Neural cell (in vitro differentiated cells): ENCODE measurements around the gene GZMM. TPM values are rescaled to one million over a fixed set of nuclear protein-coding genes. Genes with fewer than 3 reads are reported as not detected.

Experiments
- H2AFZ ChIP-seq: fragments of 200-600, 300-800 bp; sonication (generic), shearing (Covaris generic); 2 replicates; pipeline ENCODE4 v1.6.0; 2014; ENCODE audit warnings: low read depth, mild to moderate bottlenecking, antibody characterized with exemption, low read length, moderate library complexity
- H3F3A ChIP-seq: fragments of 200-600 bp; shearing (Covaris generic); 2 replicates; pipeline ENCODE4 v1.6.1; 2016; ENCODE audit warnings: mild to moderate bottlenecking, moderate library complexity, mixed read lengths, antibody characterized with exemption, low read length; ENCODE audit not compliant: insufficient read depth, poor library complexity, severe bottlenecking
- H3K27ac ChIP-seq: fragments of 200-600, 300-800 bp; sonication (generic), shearing (Covaris generic); 2 replicates; pipeline ENCODE4 v1.5.1; 2014; ENCODE audit warnings: mild to moderate bottlenecking, low read length, moderate library complexity
- H3K27me3 ChIP-seq: fragments of 300-800, 200-600 bp; sonication (generic), shearing (Covaris generic); 2 replicates; pipeline ENCODE4 v1.6.0; 2014; ENCODE audit warnings: mild to moderate bottlenecking, low read depth, low read length, moderate library complexity; ENCODE audit not compliant: insufficient read depth
- H3K36me3 ChIP-seq: fragments of 300-800, 200-600 bp; sonication (generic), shearing (Covaris generic); 2 replicates; pipeline ENCODE4 v1.5.1; 2014; ENCODE audit warnings: mild to moderate bottlenecking, antibody characterized with exemption, low read length, moderate library complexity; ENCODE audit not compliant: insufficient read depth
- H3K4me2 ChIP-seq: fragments of 300-800, 200-600 bp; sonication (generic), shearing (Covaris generic); 2 replicates; pipeline ENCODE4 v1.6.0; 2014; ENCODE audit warnings: mild to moderate bottlenecking, low read length
- H3K4me3 ChIP-seq: fragments of 300-800, 200-600 bp; sonication (generic), shearing (Covaris generic); 2 replicates; pipeline ENCODE4 v1.5.1; 2014; ENCODE audit warnings: mild to moderate bottlenecking, low read length, moderate library complexity
- H3K79me2 ChIP-seq: fragments of 200-600 bp; shearing (Covaris generic); replicated peaks from 2 replicates; pipeline ENCODE4 v1.6.0; 2014; ENCODE audit warnings: mild to moderate bottlenecking, low read length, moderate library complexity; ENCODE audit not compliant: insufficient read depth
- H3K9ac ChIP-seq: fragments of 300-800, 200-600 bp; sonication (generic), shearing (Covaris generic); 2 replicates; pipeline ENCODE4 v1.6.1; 2016; ENCODE audit warnings: mild to moderate bottlenecking, low read length, mixed read lengths
- H3K9me2 ChIP-seq: fragments of 200-600 bp; shearing (Covaris generic); 2 replicates; pipeline ENCODE4 v1.6.1; 2016; ENCODE audit warnings: mild to moderate bottlenecking, low read length, mixed read lengths; ENCODE audit not compliant: insufficient read depth
- H3K9me3 ChIP-seq: fragments of 200-600, 300-800 bp; sonication (generic), shearing (Covaris generic); 2 replicates; pipeline ENCODE4 v1.6.1; 2016; ENCODE audit warnings: mild to moderate bottlenecking, mixed run types, low read length, moderate library complexity, mixed read lengths
- H4K20me1 ChIP-seq: fragments of 200-600 bp; shearing (Covaris generic); 2 replicates; pipeline ENCODE4 v1.6.1; 2016; ENCODE audit warnings: mild to moderate bottlenecking, mixed run types; ENCODE audit not compliant: insufficient read depth
- EP300 ChIP-seq: fragments of 450-650 bp; conservative IDR thresholded peaks from 2 replicates; pipeline ENCODE4 v1.6.1; 2014; ENCODE audit warnings: antibody characterized with exemption, mild to moderate bottlenecking, moderate library complexity; ENCODE audit not compliant: poor library complexity, severe bottlenecking
- EZH2 ChIP-seq: fragments of 200-600, 300-800 bp; shearing (Covaris generic), sonication (generic); IDR thresholded peaks from 2 replicates; pipeline ENCODE4 v1.6.1; 2014; ENCODE audit warnings: antibody characterized with exemption, low read length, borderline replicate concordance, mild to moderate bottlenecking; ENCODE audit not compliant: insufficient read depth, poor library complexity, severe bottlenecking
- MXI1 ChIP-seq: fragments of 450-650 bp; conservative IDR thresholded peaks from 2 replicates; pipeline ENCODE4 v1.6.1; 2014; ENCODE audit warnings: antibody characterized with exemption, mild to moderate bottlenecking; ENCODE audit not compliant: poor library complexity, severe bottlenecking
- POLR2AphosphoS5 ChIP-seq: IDR thresholded peaks from 2 replicates; pipeline ENCODE4 v1.6.1; 2012
- RAD21 ChIP-seq: fragments of 450-650 bp; conservative IDR thresholded peaks from 2 replicates; pipeline ENCODE4 v1.6.1; 2014; ENCODE audit warnings: antibody characterized with exemption, mild to moderate bottlenecking, moderate library complexity
- REST ChIP-seq: IDR thresholded peaks from 2 replicates; pipeline ENCODE4 v1.6.1; 2012; ENCODE audit warnings: borderline replicate concordance
- SMC3 ChIP-seq: fragments of 450-650 bp; conservative IDR thresholded peaks from 2 replicates; pipeline ENCODE4 v1.6.1; 2014; ENCODE audit warnings: antibody characterized with exemption, mild to moderate bottlenecking, moderate library complexity; ENCODE audit not compliant: poor library complexity
- TAF1 ChIP-seq: IDR thresholded peaks from 2 replicates; pipeline ENCODE4 v1.6.1; 2012; ENCODE audit warnings: low read depth
- polyA plus RNA-seq: library from polyadenylated mRNA; depleted of rRNA; stranded (reverse); fragments of >200 nt; gene quantifications from 2 replicates; pipeline ENCODE4 v1.2.3, GENCODE V29; 2014
- TF ChIP-seq, protein P1 (sequence below): fragments of 450-650 bp; IDR thresholded peaks from 2 replicates; pipeline ENCODE4 v1.5.1; 2014; ENCODE audit warnings: antibody characterized with exemption, mild to moderate bottlenecking, moderate library complexity; ENCODE audit not compliant: poor library complexity, severe bottlenecking

Gene GZMM
- polyA plus RNA-seq, 1 donor from 2014 or later = 0.38 TPM

- H3K27ac ChIP-seq = no peak overlapping the region
- no peaks in the 10 kb centered on the region for H3K79me2 ChIP-seq
- H4K20me1 ChIP-seq = no peaks in the 10 kb centered on the region
- H3F3A ChIP-seq = no peaks in the 10 kb centered on the region
- no peaks in the 10 kb centered on the region for H3K9me2 ChIP-seq
- peak overlapping the region; percentile 47 for H3K4me3 ChIP-seq
- H2AFZ ChIP-seq = no peak overlapping the region
- H3K9me3 ChIP-seq = no peaks in the 10 kb centered on the region
- TF ChIP-seq MXI1 = no peak
- no peak for TF ChIP-seq SMC3
- TF ChIP-seq REST = no peak
- TF ChIP-seq EZH2 = no peak
- no peak for TF ChIP-seq POLR2AphosphoS5
- TF ChIP-seq TAF1 = no peak
- TF ChIP-seq RAD21 = no peak
- TF ChIP-seq, protein P1, sequence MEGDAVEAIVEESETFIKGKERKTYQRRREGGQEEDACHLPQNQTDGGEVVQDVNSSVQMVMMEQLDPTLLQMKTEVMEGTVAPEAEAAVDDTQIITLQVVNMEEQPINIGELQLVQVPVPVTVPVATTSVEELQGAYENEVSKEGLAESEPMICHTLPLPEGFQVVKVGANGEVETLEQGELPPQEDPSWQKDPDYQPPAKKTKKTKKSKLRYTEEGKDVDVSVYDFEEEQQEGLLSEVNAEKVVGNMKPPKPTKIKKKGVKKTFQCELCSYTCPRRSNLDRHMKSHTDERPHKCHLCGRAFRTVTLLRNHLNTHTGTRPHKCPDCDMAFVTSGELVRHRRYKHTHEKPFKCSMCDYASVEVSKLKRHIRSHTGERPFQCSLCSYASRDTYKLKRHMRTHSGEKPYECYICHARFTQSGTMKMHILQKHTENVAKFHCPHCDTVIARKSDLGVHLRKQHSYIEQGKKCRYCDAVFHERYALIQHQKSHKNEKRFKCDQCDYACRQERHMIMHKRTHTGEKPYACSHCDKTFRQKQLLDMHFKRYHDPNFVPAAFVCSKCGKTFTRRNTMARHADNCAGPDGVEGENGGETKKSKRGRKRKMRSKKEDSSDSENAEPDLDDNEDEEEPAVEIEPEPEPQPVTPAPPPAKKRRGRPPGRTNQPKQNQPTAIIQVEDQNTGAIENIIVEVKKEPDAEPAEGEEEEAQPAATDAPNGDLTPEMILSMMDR = no peak
- TF ChIP-seq EP300 = no peak
- H3K36me3 ChIP-seq = no peaks in the 10 kb centered on the region
- no peak overlapping the region for H3K4me2 ChIP-seq
- peak overlapping the region; percentile 9 for H3K9ac ChIP-seq
- peaks cover 39% of the 10 kb centered on the region for H3K27me3 ChIP-seq
These were observed 46.4 kb upstream of the GZMM start for GRCh38 chr19:497491-497868.

DNA sequence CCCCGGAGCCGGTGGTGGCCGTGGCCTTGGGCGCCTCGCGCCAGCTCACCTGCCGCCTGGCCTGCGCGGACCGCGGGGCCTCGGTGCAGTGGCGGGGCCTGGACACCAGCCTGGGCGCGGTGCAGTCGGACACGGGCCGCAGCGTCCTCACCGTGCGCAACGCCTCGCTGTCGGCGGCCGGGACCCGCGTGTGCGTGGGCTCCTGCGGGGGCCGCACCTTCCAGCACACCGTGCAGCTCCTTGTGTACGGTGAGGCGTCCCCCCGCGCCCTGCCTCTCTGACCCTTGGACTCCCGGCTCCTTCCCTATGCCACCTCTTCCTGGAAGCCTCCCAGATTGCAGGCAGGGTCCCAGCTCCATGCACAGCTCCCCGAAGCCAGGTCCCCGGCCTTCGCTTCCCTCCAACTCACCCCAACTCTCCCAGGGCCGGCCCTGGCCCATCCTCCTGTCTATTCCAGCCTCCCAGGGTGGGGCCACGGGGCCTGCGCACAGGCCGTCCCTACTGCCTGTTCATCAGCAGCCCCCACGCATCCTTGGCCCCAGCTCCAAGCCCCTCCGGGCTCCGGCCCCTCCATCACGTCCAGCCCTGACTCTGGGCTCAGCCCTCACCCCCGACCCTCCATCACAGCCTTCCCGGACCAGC is 45.9 kb upstream of the GZMM start:
- Histone ChIP-seq H3K9ac (peak overlapping the region; percentile 9), H3K4me2 (no peak overlapping the region), H3K79me2 (no peaks in the 10 kb centered on the region), H3K4me3 (no peak overlapping the region), H3K27me3 (peaks cover 39% of the 10 kb centered on the region), H2AFZ (no peak overlapping the region), H3K36me3 (no peaks in the 10 kb centered on the region), H3K27ac (no peak overlapping the region), H3K9me2 (no peaks in the 10 kb centered on the region), H3F3A (no peaks in the 10 kb centered on the region), H4K20me1 (no peaks in the 10 kb centered on the region), H3K9me3 (no peaks in the 10 kb centered on the region)
- TF ChIP-seq, protein P1 = no peak
- TF ChIP-seq MXI1 (no peak), RAD21 (no peak), EZH2 (no peak), POLR2AphosphoS5 (no peak), SMC3 (no peak), REST (no peak), TAF1 (no peak), EP300 (no peak)
